HL-60/S4 treated with phorbol 12-myristate 13-acetate at 8.2 ng/mL for 4 days and 3 days (cell line): ENCODE measurements around the gene HSPA2.
"Not testable (repeated sequence)": the region's sequence is repeated elsewhere in the genome, so short reads cannot be mapped to it uniquely, and the experiment has no call there.

ENCODE experiments used
- in situ Hi-C: fragments of 300-500 bp; cut with MboI; formaldehyde crosslinking; loops from 2 replicates; pipeline ENCODE4 v1.15.0; 2022; ENCODE audit warnings: low sequenced_read_pairs

HSPA2 gene

GRCh38 chr14:64558216-64558615 lies 17.7 kb downstream of the HSPA2 start:
- in situ Hi-C loops: not testable (repeated sequence)

GRCh38 chr14:64561631-64562030 lies 21.1 kb downstream of the HSPA2 start:
- in situ Hi-C loops: no loop called here

- in situ Hi-C loops: no loop called here
Observed at GRCh38 chr14:64562436-64562835, 21.9 kb downstream of the HSPA2 start.

- in situ Hi-C loops: no loop called here
Observed at GRCh38 chr14:64563696-64564095, 23.2 kb downstream of the HSPA2 start.

GRCh38 chr14:64566651-64567122 lies 26.1 kb downstream of the HSPA2 start:
- in situ Hi-C loops: no loop called here

GRCh38 chr14:64569138-64569631 lies 28.6 kb downstream of the HSPA2 start:
- in situ Hi-C loops: no loop called here

GRCh38 chr14:64569646-64570045 lies 29.1 kb downstream of the HSPA2 start:
- in situ Hi-C loops: not testable (repeated sequence)

- in situ Hi-C loops: no loop called here
Observed at GRCh38 chr14:64572386-64573104, 32.0 kb downstream of the HSPA2 start.

GRCh38 chr14:64573109-64573508 lies 32.6 kb downstream of the HSPA2 start:
- in situ Hi-C loops: no loop called here

- in situ Hi-C loops: no loop called here
Observed at GRCh38 chr14:64574371-64575107, 34.0 kb downstream of the HSPA2 start.

- in situ Hi-C loops: no loop called here
Observed at GRCh38 chr14:64577211-64577610, 36.7 kb downstream of the HSPA2 start.

GRCh38 chr14:64580467-64580866 lies 39.9 kb downstream of the HSPA2 start:
- in situ Hi-C loops: no loop called here

- in situ Hi-C loops: no loop called here
Observed at GRCh38 chr14:64581363-64581762, 40.8 kb downstream of the HSPA2 start.

- in situ Hi-C loops: no loop called here
Observed at GRCh38 chr14:64581817-64582216, 41.3 kb downstream of the HSPA2 start.

GRCh38 chr14:64584190-64584589 lies 43.6 kb downstream of the HSPA2 start:
- in situ Hi-C loops: no loop called here

- in situ Hi-C loops: no loop called here
Observed at GRCh38 chr14:64591809-64592208, 51.3 kb downstream of the HSPA2 start.
